RWPE1 (cell line): ENCODE data around the gene C2orf76.

Source experiments
- CTCF ChIA-PET: fragments of 350-600 bp; sonication (Branson Sonifier 250); formaldehyde crosslinking; extraction: SDS; loops from one replicate; lab custom pipeline; 2021; lab: Yijun Ruan, JAX
- POLR2A ChIA-PET: fragments of 400-600 bp; formaldehyde crosslinking; extraction: SDS; loops from one replicate; lab custom pipeline; 2020; ENCODE audit warnings: antibody characterized with exemption; ENCODE audit not compliant: low non-redundant PET; lab: Yijun Ruan, JAX
- DNase-seq: peaks from one replicate; pipeline ENCODE4 v3.0.0; 2012; ENCODE audit warnings: low spot score
- H3K27ac ChIP-seq: fragments of 450-650 bp; 2 replicates; pipeline ENCODE4 v1.5.1; 2017
- TF ChIP-seq, protein P1 (sequence below): fragments of 450-650 bp; conservative IDR thresholded peaks from 2 replicates; pipeline ENCODE4 v1.5.1; 2017; ENCODE audit warnings: low read depth, mild to moderate bottlenecking

The C2orf76 gene

GRCh38 chr2:119359774-119360173, 6.9 kb downstream of the C2orf76 start:
- ChIA-PET POLR2A (no interaction called here), CTCF (no interaction called here)
- TF ChIP-seq, protein P1, sequence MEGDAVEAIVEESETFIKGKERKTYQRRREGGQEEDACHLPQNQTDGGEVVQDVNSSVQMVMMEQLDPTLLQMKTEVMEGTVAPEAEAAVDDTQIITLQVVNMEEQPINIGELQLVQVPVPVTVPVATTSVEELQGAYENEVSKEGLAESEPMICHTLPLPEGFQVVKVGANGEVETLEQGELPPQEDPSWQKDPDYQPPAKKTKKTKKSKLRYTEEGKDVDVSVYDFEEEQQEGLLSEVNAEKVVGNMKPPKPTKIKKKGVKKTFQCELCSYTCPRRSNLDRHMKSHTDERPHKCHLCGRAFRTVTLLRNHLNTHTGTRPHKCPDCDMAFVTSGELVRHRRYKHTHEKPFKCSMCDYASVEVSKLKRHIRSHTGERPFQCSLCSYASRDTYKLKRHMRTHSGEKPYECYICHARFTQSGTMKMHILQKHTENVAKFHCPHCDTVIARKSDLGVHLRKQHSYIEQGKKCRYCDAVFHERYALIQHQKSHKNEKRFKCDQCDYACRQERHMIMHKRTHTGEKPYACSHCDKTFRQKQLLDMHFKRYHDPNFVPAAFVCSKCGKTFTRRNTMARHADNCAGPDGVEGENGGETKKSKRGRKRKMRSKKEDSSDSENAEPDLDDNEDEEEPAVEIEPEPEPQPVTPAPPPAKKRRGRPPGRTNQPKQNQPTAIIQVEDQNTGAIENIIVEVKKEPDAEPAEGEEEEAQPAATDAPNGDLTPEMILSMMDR: no peak
- no peak overlapping the region for H3K27ac ChIP-seq
- DNase-seq: no peak

DNA sequence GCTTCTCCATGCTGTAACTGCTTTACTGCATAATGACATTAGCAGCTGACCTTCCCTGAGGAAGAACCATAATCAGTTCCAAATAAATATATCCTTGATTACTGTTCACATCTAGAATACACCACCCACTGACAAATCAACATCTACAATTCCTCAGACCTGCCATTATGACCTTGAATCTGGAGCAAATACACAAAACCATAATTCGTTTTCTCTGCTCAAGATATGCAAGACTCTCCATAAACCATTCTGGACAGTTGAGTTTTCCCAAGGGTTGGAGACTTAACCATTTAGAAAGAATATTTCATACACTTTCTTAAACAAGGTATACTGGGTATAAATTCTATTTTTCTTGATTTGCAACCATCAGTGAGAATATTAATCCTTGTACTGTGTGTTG, 11.8 kb downstream of the C2orf76 start:
- DNase-seq: no peak
- CTCF ChIA-PET: no interaction called here
- POLR2A ChIA-PET: no interaction called here
- no peak overlapping the region for H3K27ac ChIP-seq
- TF ChIP-seq, protein P1: no peak

DNA sequence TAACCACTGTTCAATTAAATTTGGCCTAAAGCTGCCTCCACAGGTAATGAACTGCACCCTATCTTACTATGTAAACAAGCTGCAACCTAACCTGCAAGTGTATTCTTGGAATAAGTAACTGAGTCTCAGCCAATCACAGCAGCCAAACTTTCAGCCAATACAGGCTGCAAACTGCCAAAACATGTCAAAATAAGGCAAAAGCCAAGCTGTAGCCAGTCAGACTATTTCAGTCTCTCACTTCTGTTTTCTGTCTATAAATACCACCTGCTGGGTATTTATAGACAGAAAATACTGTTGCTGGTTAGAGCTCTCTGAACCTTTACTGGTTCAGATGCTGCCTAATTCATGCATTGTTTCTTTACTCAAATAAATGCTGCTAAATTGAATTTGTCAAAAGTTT, 14.3 kb downstream of the C2orf76 start:
- ChIA-PET POLR2A (no interaction called here), CTCF (no interaction called here)
- DNase-seq: peak; percentile 6
- no peak overlapping the region for H3K27ac ChIP-seq
- TF ChIP-seq, protein P1: no peak

DNA sequence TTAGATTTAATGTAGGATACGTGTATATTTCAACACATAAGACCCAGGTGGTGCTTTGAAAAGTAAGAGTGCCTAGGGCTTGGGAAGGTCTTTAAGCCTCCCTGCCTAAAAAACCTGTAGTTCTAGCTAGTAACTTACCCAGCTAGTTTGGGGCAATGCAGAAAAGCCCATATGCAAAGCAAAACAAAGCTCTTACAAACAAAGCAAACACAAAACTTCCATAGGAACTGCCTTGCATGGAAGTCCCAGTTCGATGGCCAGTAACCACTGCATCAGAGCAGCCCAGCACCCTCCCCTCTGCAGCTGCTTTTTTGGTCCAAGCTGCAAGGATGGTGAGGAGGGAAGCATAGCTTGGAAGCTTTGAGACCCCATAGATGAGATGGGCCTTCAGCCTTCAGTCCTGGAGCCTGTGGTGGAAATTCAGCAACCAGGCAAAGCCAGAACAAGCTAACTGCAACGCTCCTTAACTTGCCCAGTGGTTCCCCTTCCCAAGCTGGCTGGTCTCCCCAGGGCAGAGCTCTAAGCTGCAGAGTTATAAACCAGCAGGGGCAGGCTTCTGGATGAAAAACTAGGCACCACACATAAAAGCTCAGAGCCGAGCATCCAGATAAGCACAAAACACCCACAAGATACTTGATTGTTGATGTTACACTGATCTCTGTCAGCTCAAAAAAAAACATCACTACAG, 16.2 kb downstream of the C2orf76 start:
- H3K27ac ChIP-seq: no peak overlapping the region
- TF ChIP-seq, protein P1: no peak
- ChIA-PET POLR2A (no interaction called here), CTCF (interaction anchor here (0.6 kb wide), 1 partner anchor 551 kb away, joined by 5 read pairs; no protein-coding TSS in a partner anchor)
- DNase-seq: no peak

GRCh38 chr2:119349289-119349688, 17.3 kb downstream of the C2orf76 start:
- ChIA-PET POLR2A (no interaction called here), CTCF (no interaction called here)
- DNase-seq: peak; percentile 15
- TF ChIP-seq, protein P1: no peak
- peak overlapping the region; percentile 50 for H3K27ac ChIP-seq

DNA sequence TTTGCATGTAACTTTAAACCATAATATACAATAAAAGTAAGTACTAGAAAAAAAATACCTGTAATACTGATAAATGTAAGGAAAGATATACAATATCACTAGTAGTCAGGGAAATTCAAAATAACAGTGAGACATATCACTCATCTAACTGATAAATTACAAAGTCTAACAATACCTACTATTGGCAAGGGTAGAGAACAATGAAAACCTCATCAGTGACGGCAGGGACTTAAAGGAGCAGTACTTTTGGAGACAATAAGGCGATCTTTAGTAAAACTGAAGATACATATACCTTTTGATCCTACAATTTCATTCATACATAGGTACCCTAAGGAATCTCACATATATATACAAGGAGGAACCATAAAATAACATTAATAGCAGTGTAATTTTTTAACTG, 24.9 kb downstream of the C2orf76 start:
- ChIA-PET POLR2A (no interaction called here), CTCF (no interaction called here)
- H3K27ac ChIP-seq: no peak overlapping the region
- TF ChIP-seq, protein P1: no peak
- no peak for DNase-seq
